ENCODE results near the gene ITPR1. TPM values are rescaled to one million over a fixed set of nuclear protein-coding genes. Genes with fewer than 3 reads are reported as not detected.

Gene ITPR1
- total RNA-seq, 1 experiment from 2014 or later, result 8.7 TPM

DNA sequence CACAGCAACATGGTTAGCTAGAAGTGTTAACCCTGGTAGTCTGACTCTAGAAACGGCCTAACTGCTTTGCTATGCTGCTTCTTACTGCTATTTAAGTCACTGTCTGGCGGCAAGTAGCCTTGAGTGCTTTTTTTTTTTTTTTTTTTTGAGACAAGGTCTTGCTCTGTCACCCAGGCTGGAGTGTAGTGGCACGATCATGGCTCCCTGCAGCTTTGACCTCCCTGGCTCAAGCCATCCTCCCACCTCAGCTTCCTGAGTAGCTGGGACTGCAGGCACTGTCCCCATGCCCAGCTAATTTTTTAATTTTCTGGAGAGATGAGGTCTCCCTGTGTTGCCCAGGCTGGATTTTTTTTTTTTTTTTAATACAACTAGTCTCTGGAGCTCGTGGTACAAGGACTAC, 93.2 kb downstream of the ITPR1 start:
- BruUV-seq (replicated peaks), result no TSS peak
- ChIA-PET POLR2A (interaction anchor here (0.6 kb wide), 1 partner anchor 10 kb away, joined by 10 read pairs; no protein-coding TSS in a partner anchor), CTCF (no interaction called here)
- ATAC-seq (no peak), DNase-seq (ENCODE audit: low read depth, low spot score) (no peak)
- Histone ChIP-seq H3K27ac (ENCODE audit: low read length) (no peak overlapping the region), H3K4me1 (ENCODE audit: control insufficient read depth, insufficient read depth, low read length) (no peaks in the 10 kb centered on the region; the same call in 1 of the 2 replicates), H3K4me3 (ENCODE audit: low read depth in 2 of 2, low read length in 2 of 2) (no peak overlapping the region), H3K27me3 (ENCODE audit: control insufficient read depth, insufficient read depth, low read length) (no peaks in the 10 kb centered on the region), H3K36me3 (ENCODE audit: control insufficient read depth, insufficient read depth, low read length) (no peaks in the 10 kb centered on the region), H3K9me3 (ENCODE audit: control insufficient read depth, insufficient read depth, low read depth, low read length) (no peaks in the 10 kb centered on the region)
- TF ChIP-seq POLR2AphosphoS5 (IDR thresholded peaks at IDR 0.05; ENCODE audit: low read depth, low read length) (no peak), SIN3A (IDR thresholded peaks at IDR 0.05; ENCODE audit: borderline replicate concordance, insufficient read depth, low read depth, low read length) (no peak), TCF7L2 (IDR thresholded peaks at IDR 0.05; ENCODE audit: low read depth, low read length) (no peak), CTCF (IDR thresholded peaks at IDR 0.05) (no peak)
- TF ChIP-seq, protein P1, sequence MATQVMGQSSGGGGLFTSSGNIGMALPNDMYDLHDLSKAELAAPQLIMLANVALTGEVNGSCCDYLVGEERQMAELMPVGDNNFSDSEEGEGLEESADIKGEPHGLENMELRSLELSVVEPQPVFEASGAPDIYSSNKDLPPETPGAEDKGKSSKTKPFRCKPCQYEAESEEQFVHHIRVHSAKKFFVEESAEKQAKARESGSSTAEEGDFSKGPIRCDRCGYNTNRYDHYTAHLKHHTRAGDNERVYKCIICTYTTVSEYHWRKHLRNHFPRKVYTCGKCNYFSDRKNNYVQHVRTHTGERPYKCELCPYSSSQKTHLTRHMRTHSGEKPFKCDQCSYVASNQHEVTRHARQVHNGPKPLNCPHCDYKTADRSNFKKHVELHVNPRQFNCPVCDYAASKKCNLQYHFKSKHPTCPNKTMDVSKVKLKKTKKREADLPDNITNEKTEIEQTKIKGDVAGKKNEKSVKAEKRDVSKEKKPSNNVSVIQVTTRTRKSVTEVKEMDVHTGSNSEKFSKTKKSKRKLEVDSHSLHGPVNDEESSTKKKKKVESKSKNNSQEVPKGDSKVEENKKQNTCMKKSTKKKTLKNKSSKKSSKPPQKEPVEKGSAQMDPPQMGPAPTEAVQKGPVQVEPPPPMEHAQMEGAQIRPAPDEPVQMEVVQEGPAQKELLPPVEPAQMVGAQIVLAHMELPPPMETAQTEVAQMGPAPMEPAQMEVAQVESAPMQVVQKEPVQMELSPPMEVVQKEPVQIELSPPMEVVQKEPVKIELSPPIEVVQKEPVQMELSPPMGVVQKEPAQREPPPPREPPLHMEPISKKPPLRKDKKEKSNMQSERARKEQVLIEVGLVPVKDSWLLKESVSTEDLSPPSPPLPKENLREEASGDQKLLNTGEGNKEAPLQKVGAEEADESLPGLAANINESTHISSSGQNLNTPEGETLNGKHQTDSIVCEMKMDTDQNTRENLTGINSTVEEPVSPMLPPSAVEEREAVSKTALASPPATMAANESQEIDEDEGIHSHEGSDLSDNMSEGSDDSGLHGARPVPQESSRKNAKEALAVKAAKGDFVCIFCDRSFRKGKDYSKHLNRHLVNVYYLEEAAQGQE (IDR thresholded peaks at IDR 0.05; ENCODE audit: insufficient read depth in 1 of 2, low read depth in 2 of 2, low read length in 1 of 2), result no peak
- intact Hi-C loops (cut with micrococcal nuclease; ENCODE audit: unreplicated experiment) (no loop called here), in situ Hi-C loops (cut with HindIII; ENCODE audit: low pct_unique_long_range_greater_than_20kb, low sequenced_read_pairs) (no loop called here)

DNA sequence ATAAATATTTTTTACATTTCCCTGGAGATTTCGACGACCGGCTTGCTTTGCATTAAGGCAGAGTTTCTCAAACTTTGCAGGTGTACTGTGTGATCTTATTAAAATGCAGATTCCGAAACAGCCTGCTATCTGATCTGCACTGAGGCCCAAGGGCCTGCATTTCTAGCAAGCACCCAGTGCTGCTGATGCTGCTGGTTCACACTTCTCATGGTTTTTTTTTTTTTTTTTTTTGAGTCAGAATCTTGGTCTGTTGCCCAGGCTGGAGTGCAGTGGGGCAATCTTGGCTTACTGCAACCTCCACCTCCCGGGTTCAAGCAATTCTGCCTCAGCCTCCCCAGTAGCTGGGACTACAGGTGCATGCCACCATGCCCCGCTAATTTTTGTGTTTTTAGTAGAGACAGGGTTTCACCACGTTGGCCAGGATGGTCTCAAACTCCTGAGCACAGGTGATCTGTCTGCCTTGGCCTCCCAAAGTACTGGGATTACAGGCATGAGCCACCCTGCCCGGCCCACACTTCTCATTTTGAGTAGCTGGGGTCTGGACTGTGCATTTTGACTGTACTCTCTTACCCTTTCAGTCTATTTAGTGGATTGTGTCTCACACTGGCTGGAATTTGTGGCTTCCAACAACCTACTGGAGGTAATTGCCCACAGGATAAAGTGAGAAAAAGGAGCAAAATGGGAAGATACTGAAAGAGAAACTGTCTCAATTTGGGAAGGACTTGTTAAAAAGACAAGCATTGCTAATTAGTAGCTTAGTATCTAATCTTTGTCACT, 94.1 kb downstream of the ITPR1 start:
- no peak for ATAC-seq
- TF ChIP-seq, protein P1 (IDR thresholded peaks at IDR 0.05; ENCODE audit: insufficient read depth in 1 of 2, low read depth in 2 of 2, low read length in 1 of 2), result no peak
- TF ChIP-seq SIN3A (IDR thresholded peaks at IDR 0.05; ENCODE audit: borderline replicate concordance, insufficient read depth, low read depth, low read length) (no peak), POLR2AphosphoS5 (IDR thresholded peaks at IDR 0.05; ENCODE audit: low read depth, low read length) (no peak), CTCF (IDR thresholded peaks at IDR 0.05) (no peak), TCF7L2 (IDR thresholded peaks at IDR 0.05; ENCODE audit: low read depth, low read length) (no peak)
- intact Hi-C loops (cut with micrococcal nuclease; ENCODE audit: unreplicated experiment) (no loop called here), in situ Hi-C loops (cut with HindIII; ENCODE audit: low pct_unique_long_range_greater_than_20kb, low sequenced_read_pairs) (no loop called here)
- no peaks in the 10 kb centered on the region for H3K36me3 ChIP-seq (ENCODE audit: control insufficient read depth, insufficient read depth, low read length)
- no peak overlapping the region for H3K4me3 ChIP-seq (ENCODE audit: low read depth in 2 of 2, low read length in 2 of 2)
- H3K4me1 ChIP-seq (ENCODE audit: control insufficient read depth, insufficient read depth, low read length), result no peaks in the 10 kb centered on the region; the same call in 1 of the 2 replicates
- POLR2A ChIA-PET, result interaction anchor here (0.6 kb wide), 1 partner anchor 11 kb away, joined by 10 read pairs; no protein-coding TSS in a partner anchor
- H3K9me3 ChIP-seq (ENCODE audit: control insufficient read depth, insufficient read depth, low read depth, low read length), result no peaks in the 10 kb centered on the region
- no peak overlapping the region for H3K27ac ChIP-seq (ENCODE audit: low read length)
- BruUV-seq (replicated peaks), result no TSS peak
- no peak for DNase-seq (ENCODE audit: low read depth, low spot score)
- H3K27me3 ChIP-seq (ENCODE audit: control insufficient read depth, insufficient read depth, low read length), result no peaks in the 10 kb centered on the region
- CTCF ChIA-PET, result interaction anchor here (0.7 kb wide), 1 partner anchor 246 kb away, joined by 5 read pairs; no protein-coding TSS in a partner anchor

Data from Panc1 (cell line).